Measurements from ENCODE around the gene BMAL1.
A peak's percentile ranks its signal among the peaks of the same experiment; 100 is the strongest.

Gene BMAL1

DNA sequence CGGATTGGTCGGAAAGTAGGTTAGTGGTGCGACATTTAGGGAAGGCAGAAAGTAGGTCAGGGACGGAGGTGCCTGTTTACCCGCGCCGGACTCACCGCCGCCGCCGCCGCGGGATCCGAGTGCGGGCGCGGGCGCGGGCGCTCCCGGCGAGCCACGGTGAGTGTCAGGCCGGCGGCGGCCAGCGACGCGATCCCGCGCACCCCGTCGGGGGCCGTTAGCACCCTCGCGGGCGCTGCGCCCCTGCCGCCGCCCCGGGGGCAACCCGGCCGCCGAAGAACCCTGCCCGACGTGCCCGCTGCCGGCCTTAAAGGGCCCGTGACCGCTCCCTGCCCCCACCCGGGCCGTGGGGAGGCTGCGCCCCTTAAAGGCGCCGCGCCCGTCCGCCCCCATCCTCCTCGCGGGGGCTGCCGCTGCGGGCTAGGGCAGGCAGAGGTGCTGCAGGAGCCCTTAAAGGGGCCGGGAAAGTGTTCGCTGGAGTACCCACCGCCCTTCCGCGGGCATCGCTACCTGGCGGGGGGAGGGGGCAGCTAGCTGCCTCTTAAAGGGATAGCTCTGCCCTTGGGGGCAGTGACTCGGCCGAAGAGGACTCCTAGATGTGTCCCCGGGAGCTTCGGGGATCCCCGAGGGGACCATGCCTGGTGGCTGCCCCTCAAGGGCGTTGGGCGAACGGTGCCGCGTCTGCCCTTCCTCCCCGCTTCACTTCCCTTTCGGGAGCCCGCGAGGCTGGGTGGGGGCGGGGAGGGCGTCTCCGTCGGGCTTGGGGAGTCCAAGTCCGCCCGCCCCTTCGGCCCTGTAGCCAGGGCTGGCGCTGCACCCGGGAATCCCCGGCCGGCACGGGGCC, at the start of gene BMAL1:
Gene BMAL1 (plus strand): TSS at position 23 of the 841 bp plus-strand sequence. CDS start 76,519 bp downstream, outside the sequence.
- ATAC-seq, result peak; percentile 1
- no peak for TF ChIP-seq CREB5 (CRISPR knock-in tag; IDR thresholded peaks at IDR 0.05; ENCODE audit: low read depth)
- no peak for TF ChIP-seq TOX (CRISPR knock-in tag; IDR thresholded peaks at IDR 0.05; ENCODE audit: borderline replicate concordance)
- no peak for TF ChIP-seq ZNF8 (CRISPR knock-in tag; IDR thresholded peaks at IDR 0.05)
- no peak for TF ChIP-seq ISL1 (CRISPR knock-in tag; IDR thresholded peaks at IDR 0.05)
- no peak for TF ChIP-seq ZFP3 (CRISPR knock-in tag; IDR thresholded peaks at IDR 0.05)
- TF ChIP-seq CSDC2 (CRISPR knock-in tag; IDR thresholded peaks at IDR 0.05), result no peak
- TF ChIP-seq TCF4 (CRISPR knock-in tag; IDR thresholded peaks at IDR 0.05; ENCODE audit: borderline replicate concordance), result no peak
- no peak for TF ChIP-seq GLIS3 (CRISPR knock-in tag; IDR thresholded peaks at IDR 0.05)
- no peak for TF ChIP-seq ZNF565 (CRISPR knock-in tag; conservative IDR thresholded peaks at IDR 0.05; ENCODE audit: low read depth)
- TF ChIP-seq ZNF70 (CRISPR knock-in tag; IDR thresholded peaks at IDR 0.05), result no peak
- no peak for TF ChIP-seq RARB (CRISPR knock-in tag; IDR thresholded peaks at IDR 0.05)
- TF ChIP-seq CSRNP3 (CRISPR knock-in tag; IDR thresholded peaks at IDR 0.05), result no peak
- TF ChIP-seq ZFP30 (CRISPR knock-in tag; IDR thresholded peaks at IDR 0.05), result no peak
- TF ChIP-seq ZC3H10 (CRISPR knock-in tag; IDR thresholded peaks at IDR 0.05), result no peak
- no peak for TF ChIP-seq ARNTL (CRISPR knock-in tag; IDR thresholded peaks at IDR 0.05; ENCODE audit: borderline replicate concordance, low read depth)

DNA sequence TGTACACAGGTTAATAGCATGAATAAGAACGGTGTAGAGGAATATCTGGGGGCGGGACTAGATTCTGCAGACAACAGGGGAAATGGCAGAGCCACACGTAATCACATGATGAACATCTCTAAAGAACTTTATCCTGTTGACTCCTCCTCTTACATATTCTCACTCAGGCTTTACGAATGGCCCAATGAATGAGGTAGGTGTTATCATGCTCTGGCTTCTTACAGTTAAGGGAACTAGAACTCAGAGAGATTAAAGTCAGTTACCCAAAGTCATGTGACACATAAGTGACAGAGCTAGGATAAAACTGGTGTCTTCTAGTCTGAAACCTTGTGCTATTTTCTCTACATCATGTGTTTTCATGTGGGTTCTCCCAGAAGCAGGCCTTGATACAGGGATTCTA, 49.0 kb upstream of the BMAL1 start:
- no peak for ATAC-seq
- no peak for TF ChIP-seq ZFP30 (CRISPR knock-in tag; IDR thresholded peaks at IDR 0.05)
- TF ChIP-seq ISL1 (CRISPR knock-in tag; IDR thresholded peaks at IDR 0.05), result no peak
- TF ChIP-seq ESRRG (CRISPR knock-in tag; IDR thresholded peaks at IDR 0.05), result no peak
- TF ChIP-seq ZNF565 (CRISPR knock-in tag; conservative IDR thresholded peaks at IDR 0.05; ENCODE audit: low read depth), result no peak
- no peak for TF ChIP-seq RARB (CRISPR knock-in tag; IDR thresholded peaks at IDR 0.05)
- no peak for TF ChIP-seq OSR1 (CRISPR knock-in tag; IDR thresholded peaks at IDR 0.05)
- TF ChIP-seq ARNTL (CRISPR knock-in tag; IDR thresholded peaks at IDR 0.05; ENCODE audit: borderline replicate concordance, low read depth), result no peak
- no peak for TF ChIP-seq ZNF8 (CRISPR knock-in tag; IDR thresholded peaks at IDR 0.05)
- TF ChIP-seq, protein P1, sequence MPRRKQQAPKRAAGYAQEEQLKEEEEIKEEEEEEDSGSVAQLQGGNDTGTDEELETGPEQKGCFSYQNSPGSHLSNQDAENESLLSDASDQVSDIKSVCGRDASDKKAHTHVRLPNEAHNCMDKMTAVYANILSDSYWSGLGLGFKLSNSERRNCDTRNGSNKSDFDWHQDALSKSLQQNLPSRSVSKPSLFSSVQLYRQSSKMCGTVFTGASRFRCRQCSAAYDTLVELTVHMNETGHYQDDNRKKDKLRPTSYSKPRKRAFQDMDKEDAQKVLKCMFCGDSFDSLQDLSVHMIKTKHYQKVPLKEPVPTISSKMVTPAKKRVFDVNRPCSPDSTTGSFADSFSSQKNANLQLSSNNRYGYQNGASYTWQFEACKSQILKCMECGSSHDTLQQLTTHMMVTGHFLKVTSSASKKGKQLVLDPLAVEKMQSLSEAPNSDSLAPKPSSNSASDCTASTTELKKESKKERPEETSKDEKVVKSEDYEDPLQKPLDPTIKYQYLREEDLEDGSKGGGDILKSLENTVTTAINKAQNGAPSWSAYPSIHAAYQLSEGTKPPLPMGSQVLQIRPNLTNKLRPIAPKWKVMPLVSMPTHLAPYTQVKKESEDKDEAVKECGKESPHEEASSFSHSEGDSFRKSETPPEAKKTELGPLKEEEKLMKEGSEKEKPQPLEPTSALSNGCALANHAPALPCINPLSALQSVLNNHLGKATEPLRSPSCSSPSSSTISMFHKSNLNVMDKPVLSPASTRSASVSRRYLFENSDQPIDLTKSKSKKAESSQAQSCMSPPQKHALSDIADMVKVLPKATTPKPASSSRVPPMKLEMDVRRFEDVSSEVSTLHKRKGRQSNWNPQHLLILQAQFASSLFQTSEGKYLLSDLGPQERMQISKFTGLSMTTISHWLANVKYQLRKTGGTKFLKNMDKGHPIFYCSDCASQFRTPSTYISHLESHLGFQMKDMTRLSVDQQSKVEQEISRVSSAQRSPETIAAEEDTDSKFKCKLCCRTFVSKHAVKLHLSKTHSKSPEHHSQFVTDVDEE (CRISPR knock-in tag; IDR thresholded peaks at IDR 0.05), result no peak
- no peak for TF ChIP-seq TOX (CRISPR knock-in tag; IDR thresholded peaks at IDR 0.05; ENCODE audit: borderline replicate concordance)
- TF ChIP-seq BACH2 (CRISPR knock-in tag; IDR thresholded peaks at IDR 0.05; ENCODE audit: borderline replicate concordance), result no peak
- TF ChIP-seq POU6F1 (CRISPR knock-in tag; IDR thresholded peaks at IDR 0.05; ENCODE audit: borderline replicate concordance, low read depth), result no peak
- no peak for TF ChIP-seq ZFP3 (CRISPR knock-in tag; IDR thresholded peaks at IDR 0.05)
- TF ChIP-seq PPARA (CRISPR knock-in tag; IDR thresholded peaks at IDR 0.05; ENCODE audit: borderline replicate concordance), result no peak
- no peak for TF ChIP-seq ZC3H10 (CRISPR knock-in tag; IDR thresholded peaks at IDR 0.05)
- TF ChIP-seq CREB5 (CRISPR knock-in tag; IDR thresholded peaks at IDR 0.05; ENCODE audit: low read depth), result no peak
- no peak for TF ChIP-seq CSRNP3 (CRISPR knock-in tag; IDR thresholded peaks at IDR 0.05)
- no peak for TF ChIP-seq CSDC2 (CRISPR knock-in tag; IDR thresholded peaks at IDR 0.05)
- no peak for TF ChIP-seq SNAI2 (CRISPR knock-in tag; IDR thresholded peaks at IDR 0.05)
